DND-41 (cell line): ENCODE results near the gene SMIM41.
"Not testable (repeated sequence)": the region's sequence is repeated elsewhere in the genome, so short reads cannot be mapped to it uniquely, and the experiment has no call there.

Experiments
- ATAC-seq: fragments of 200-7000 bp; cut with Tn5 transposase; 3 replicates; pipeline ENCODE4 v1.9.1; 2021; ENCODE audit warnings: low read depth; ENCODE audit not compliant: insufficient read depth
- DNase-seq: peaks from one replicate; pipeline ENCODE4 v3.0.0-alpha.2; 2020
- H2AFZ ChIP-seq: 2 replicates; pipeline ENCODE4 v1.6.0; 2012; ENCODE audit warnings: low read depth, low read length
- H3K27ac ChIP-seq: 2 replicates; pipeline ENCODE4 v1.5.1; 2012; ENCODE audit warnings: low read length, inconsistent platforms
- H3K27me3 ChIP-seq: fragments of 200-600 bp; sonication (generic); 2 replicates; pipeline ENCODE4 v1.6.0; 2012; ENCODE audit warnings: low read length, mild to moderate bottlenecking, inconsistent platforms; ENCODE audit not compliant: insufficient read depth, poor library complexity
- H3K36me3 ChIP-seq: 2 replicates; pipeline ENCODE4 v1.5.1; 2012; ENCODE audit warnings: low read length, inconsistent platforms; ENCODE audit not compliant: insufficient read depth
- H3K4me1 ChIP-seq: 2 replicates; pipeline ENCODE4 v1.5.1; 2012; ENCODE audit warnings: mild to moderate bottlenecking, low read length; ENCODE audit not compliant: insufficient read depth
- H3K4me2 ChIP-seq: 2 replicates; pipeline ENCODE4 v1.6.0; 2012; ENCODE audit warnings: mild to moderate bottlenecking, moderate library complexity, low read length, inconsistent platforms; ENCODE audit not compliant: insufficient read depth
- H3K4me3 ChIP-seq, 2 experiments: fragments of 200-600 bp in 1 of 2; shearing (Covaris generic) in 1 of 2; 2 replicates each; pipeline ENCODE4 v1.5.1; 2012 to 2016; ENCODE audit warnings: inconsistent platforms in 2 of 2, low read length in 2 of 2, mild to moderate bottlenecking in 2 of 2, low read depth in 1 of 2, moderate library complexity in 1 of 2
- H3K79me2 ChIP-seq: 2 replicates; pipeline ENCODE4 v1.6.0; 2012; ENCODE audit warnings: low read length, inconsistent platforms; ENCODE audit not compliant: insufficient read depth
- H3K9ac ChIP-seq: 2 replicates; pipeline ENCODE4 v1.6.0; 2012; ENCODE audit warnings: low read depth, mild to moderate bottlenecking, inconsistent platforms, low read length, moderate library complexity
- H3K9me3 ChIP-seq: 2 replicates; pipeline ENCODE4 v1.5.1; 2012; ENCODE audit warnings: low read length, moderate library complexity, mild to moderate bottlenecking, inconsistent platforms; ENCODE audit not compliant: insufficient read depth, severe bottlenecking
- H4K20me1 ChIP-seq: 2 replicates; pipeline ENCODE4 v1.6.0; 2012; ENCODE audit warnings: low read length; ENCODE audit not compliant: insufficient read depth
- EZH2 ChIP-seq: IDR thresholded peaks from 3 replicates; pipeline ENCODE4 v1.6.1; 2012; ENCODE audit warnings: borderline replicate concordance, low read depth, mild to moderate bottlenecking, moderate library complexity, low read length, inconsistent platforms; ENCODE audit not compliant: severe bottlenecking
- TF ChIP-seq, protein P1 (sequence below): IDR thresholded peaks from 2 replicates; pipeline ENCODE4 v1.5.1; 2012; ENCODE audit warnings: borderline replicate concordance, low read length, moderate library complexity, mild to moderate bottlenecking; ENCODE audit not compliant: poor library complexity, severe bottlenecking; ENCODE audit errors: extremely low read depth

The SMIM41 gene

DNA sequence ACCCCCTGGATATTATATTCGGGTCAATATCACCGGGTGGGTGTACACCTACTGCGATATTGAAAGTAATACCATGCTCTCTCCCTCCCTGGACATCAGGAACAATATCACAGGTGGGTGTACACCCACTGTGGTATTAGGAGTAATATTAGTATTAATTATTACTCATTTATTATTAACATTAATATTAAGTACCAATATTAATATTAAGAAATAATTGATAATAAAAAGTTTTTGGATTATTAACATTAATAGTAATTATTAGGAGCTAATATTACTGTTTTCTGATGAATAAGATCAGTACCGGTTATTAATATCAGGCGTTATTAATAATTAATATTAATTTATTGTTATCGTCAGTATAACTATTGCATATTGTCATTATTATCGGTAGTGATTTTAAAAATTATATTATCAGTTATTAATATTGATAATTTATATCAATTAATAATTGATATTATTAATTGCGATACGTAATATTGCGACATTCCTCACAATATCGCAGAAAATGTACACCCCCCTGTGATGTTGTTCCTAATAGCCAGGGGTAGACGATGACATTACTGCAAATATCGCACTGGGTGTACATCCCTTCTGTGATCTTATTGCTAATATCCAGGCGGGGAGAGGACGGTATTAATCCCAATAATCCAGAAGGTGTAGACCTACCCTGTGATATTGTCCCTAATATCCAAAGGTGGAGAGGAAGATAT is 17.0 kb downstream of the SMIM41 start:
- TF ChIP-seq EZH2 = no peak
- TF ChIP-seq, protein P1, sequence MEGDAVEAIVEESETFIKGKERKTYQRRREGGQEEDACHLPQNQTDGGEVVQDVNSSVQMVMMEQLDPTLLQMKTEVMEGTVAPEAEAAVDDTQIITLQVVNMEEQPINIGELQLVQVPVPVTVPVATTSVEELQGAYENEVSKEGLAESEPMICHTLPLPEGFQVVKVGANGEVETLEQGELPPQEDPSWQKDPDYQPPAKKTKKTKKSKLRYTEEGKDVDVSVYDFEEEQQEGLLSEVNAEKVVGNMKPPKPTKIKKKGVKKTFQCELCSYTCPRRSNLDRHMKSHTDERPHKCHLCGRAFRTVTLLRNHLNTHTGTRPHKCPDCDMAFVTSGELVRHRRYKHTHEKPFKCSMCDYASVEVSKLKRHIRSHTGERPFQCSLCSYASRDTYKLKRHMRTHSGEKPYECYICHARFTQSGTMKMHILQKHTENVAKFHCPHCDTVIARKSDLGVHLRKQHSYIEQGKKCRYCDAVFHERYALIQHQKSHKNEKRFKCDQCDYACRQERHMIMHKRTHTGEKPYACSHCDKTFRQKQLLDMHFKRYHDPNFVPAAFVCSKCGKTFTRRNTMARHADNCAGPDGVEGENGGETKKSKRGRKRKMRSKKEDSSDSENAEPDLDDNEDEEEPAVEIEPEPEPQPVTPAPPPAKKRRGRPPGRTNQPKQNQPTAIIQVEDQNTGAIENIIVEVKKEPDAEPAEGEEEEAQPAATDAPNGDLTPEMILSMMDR = no peak
- H4K20me1 ChIP-seq = no peaks in the 10 kb centered on the region
- no peak overlapping the region for H3K27ac ChIP-seq
- H3K4me2 ChIP-seq = no peak overlapping the region
- ATAC-seq = no peak
- H3K36me3 ChIP-seq = no peaks in the 10 kb centered on the region
- no peaks in the 10 kb centered on the region for H3K27me3 ChIP-seq
- no peak overlapping the region for H2AFZ ChIP-seq
- no peak for DNase-seq
- H3K9ac ChIP-seq = no peak overlapping the region
- H3K79me2 ChIP-seq = no peaks in the 10 kb centered on the region
- H3K9me3 ChIP-seq = no peaks in the 10 kb centered on the region
- H3K4me3 ChIP-seq = no peak overlapping the region
- no peaks in the 10 kb centered on the region for H3K4me1 ChIP-seq

DNA sequence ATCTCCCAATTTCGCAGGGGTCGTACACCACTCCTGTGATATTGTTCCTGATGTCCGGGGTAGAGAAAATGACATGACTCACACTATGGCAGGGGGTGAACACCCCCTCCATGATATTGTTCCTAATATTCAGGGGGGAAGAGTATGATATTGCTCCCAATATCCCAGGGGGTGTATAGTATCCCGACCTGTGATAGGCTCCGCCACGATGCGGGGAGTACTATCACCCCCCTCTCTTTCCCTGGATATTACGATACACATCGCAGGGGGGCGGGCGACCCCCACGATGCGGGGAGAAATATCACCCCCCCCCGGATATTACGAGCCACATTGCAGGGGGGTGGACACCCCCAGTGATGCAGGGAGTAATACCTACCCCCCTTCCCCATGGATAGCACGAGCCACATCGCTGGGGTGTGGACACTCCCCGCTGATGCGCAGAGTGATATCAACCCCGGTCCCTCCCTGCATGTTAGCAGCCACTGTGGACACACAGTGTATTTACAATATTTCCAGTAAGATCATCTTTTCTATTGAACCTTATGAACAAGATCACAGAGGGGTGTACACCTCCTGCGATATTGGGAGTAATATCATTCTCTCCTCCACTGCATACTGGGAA is 17.7 kb downstream of the SMIM41 start:
- no peak for TF ChIP-seq EZH2
- TF ChIP-seq, protein P1 = no peak
- H3K9ac ChIP-seq = no peak overlapping the region
- H3K79me2 ChIP-seq = no peaks in the 10 kb centered on the region
- H3K36me3 ChIP-seq = no peaks in the 10 kb centered on the region
- H3K27me3 ChIP-seq = no peaks in the 10 kb centered on the region
- H3K4me1 ChIP-seq = no peaks in the 10 kb centered on the region
- DNase-seq = no peak
- H4K20me1 ChIP-seq = no peaks in the 10 kb centered on the region
- no peak overlapping the region for H3K27ac ChIP-seq
- no peak overlapping the region for H3K4me2 ChIP-seq
- no peak overlapping the region for H2AFZ ChIP-seq
- H3K9me3 ChIP-seq = no peaks in the 10 kb centered on the region
- no peak overlapping the region for H3K4me3 ChIP-seq
- ATAC-seq = no peak

DNA sequence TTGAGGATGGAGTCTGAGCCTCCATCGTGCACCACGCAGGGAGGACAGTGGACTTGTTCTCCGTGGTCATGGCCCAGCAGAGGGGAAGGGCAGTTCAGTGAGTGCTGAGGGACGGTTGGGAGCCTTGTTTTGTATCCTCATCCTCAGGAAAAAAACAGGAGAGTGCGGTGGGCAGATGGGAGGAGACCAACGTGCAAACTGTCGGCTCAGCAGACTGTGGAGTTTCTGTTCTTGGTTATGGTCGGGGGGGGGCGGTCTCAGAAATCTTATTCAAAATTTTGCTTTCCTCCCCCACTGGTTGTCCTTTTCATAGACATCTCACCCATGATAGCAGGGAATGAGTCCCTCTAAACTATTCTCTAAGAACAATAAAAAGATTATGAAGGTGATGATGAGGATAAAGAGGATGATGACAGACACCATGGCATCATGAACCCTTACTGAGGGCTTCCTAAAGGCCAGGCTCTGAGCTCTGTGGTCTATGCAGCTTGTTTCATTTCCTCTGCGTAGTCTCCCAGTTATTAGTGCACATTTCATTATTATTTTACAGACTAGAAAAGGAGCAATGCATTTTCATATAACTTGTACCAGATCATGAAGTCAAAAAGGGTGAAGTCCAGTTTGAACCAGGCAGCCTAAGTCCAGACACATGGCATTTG is 25.1 kb downstream of the SMIM41 start:
- not testable (repeated sequence) for H3K4me1 ChIP-seq, H3K4me2 ChIP-seq, H3K27me3 ChIP-seq, ATAC-seq, H3K9ac ChIP-seq, H3K36me3 ChIP-seq, H3K9me3 ChIP-seq, DNase-seq, H3K79me2 ChIP-seq, H2AFZ ChIP-seq, H3K4me3 ChIP-seq, H4K20me1 ChIP-seq, H3K27ac ChIP-seq

DNA sequence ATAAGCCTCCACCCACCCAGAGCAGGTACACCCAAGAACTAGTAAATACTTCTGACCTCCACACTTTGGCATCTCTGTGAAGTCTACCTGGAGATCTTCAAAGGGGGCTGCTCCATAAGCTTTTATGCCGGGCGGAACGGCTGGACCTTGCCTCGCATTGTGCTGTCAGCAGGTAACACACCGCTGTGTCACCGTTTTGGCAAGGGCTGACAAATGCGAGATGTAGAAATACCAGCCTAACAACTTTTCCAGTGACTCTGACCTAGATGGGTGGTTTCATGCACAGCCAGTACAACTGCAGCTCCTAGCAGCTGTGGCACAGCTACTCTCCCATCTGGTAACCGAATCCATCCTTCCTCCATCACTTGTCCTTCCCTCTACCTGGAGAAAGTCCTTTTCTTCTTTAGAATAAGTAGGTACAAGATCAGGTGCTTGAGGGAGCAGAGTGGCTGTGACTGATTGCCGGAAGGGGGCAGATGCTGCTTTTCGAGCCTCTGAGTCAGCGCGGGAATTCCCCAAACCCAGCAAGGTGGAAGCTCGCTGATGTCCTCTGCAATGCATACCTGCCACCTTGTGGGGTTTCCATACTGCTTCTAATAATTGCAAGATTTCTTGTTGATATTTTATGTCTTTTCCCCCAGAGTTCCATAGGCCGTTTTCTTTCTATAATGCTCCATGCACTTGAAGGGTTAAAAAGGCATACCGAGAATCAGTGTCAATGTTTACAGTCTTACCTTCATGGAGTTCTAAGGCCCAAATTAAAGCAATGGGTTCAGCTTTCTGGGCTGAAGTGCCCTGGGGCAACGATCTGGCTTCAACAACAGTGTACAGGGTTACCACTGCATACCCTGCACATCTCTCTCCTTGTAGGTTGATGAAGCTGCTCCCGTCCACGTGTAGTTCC is 37.0 kb downstream of the SMIM41 start:
- not testable (repeated sequence) for H3K4me3 ChIP-seq, H3K4me2 ChIP-seq, H3K36me3 ChIP-seq, H3K9me3 ChIP-seq, ATAC-seq, DNase-seq, H4K20me1 ChIP-seq, H3K27ac ChIP-seq, H3K9ac ChIP-seq, H3K27me3 ChIP-seq, H3K4me1 ChIP-seq, H2AFZ ChIP-seq, H3K79me2 ChIP-seq

DNA sequence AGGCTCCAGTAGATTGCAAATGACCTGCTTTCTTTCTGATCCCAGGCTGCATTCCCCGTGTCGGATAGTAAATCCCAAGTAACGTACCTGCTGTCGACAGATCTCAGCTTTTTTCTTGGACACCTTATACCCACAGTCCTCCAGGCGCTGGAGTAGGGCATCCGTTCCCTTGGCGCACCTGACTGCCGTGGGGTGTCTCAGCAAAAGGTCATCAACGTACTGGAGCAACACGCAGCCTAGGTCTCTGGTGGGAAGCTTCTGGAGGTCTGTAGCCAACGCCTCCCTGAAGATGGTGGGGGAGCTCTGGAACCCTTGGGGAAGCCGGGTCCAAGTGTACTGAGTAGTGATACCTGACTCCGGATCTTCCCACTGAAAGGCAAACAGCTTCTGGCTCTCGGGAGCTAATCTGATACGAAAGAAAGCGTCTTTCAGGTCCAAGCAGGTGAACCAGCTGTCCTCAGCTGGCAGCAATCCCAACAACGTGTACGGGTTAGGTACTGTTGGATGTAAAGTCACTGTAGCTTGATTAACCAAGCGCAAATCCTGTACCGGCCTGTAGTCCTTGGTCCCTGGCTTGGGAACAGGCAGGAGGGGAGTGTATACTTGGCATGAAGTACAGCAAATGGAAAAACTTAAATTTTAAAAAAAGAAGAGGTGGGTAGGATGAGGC is 38.4 kb downstream of the SMIM41 start:
- not testable (repeated sequence) for H3K27me3 ChIP-seq, H3K9me3 ChIP-seq, H3K4me2 ChIP-seq, H3K4me3 ChIP-seq, H4K20me1 ChIP-seq, H3K79me2 ChIP-seq, H3K4me1 ChIP-seq, H2AFZ ChIP-seq, H3K27ac ChIP-seq, DNase-seq, ATAC-seq, H3K9ac ChIP-seq, H3K36me3 ChIP-seq
